Caco-2 (cell line): ENCODE measurements around the gene DCAF17. TPM values are rescaled to one million over a fixed set of nuclear protein-coding genes. Genes with fewer than 3 reads are reported as not detected.

ENCODE experiments used
- BruUV-seq: library from RNA; stranded (reverse); fragments of 400-500 nt; replicated peaks from 2 replicates; lab custom pipeline; 2021; lab: Mats Ljungman, UMichigan
- CTCF ChIA-PET: fragments of 300-600 bp; sonication (Branson Sonifier 250); formaldehyde crosslinking; loops from one replicate; lab custom pipeline; 2022; ENCODE audit warnings: antibody characterized with exemption; lab: Charles Lee
- POLR2A ChIA-PET: fragments of 300-600 bp; sonication (Branson Sonifier 250); formaldehyde crosslinking; loops from one replicate; lab custom pipeline; 2022; ENCODE audit warnings: antibody characterized with exemption; lab: Charles Lee
- DNase-seq, 2 experiments: peaks; one replicate each; pipeline versions ENCODE4 v3.0.0 to v3.0.0-alpha.2; 2020 to 2022
- H3K27me3 ChIP-seq: replicated peaks from 2 replicates; pipeline ENCODE4 v1.6.0; 2011; ENCODE audit warnings: low read length; ENCODE audit not compliant: control insufficient read depth, insufficient read depth
- H3K36me3 ChIP-seq: 2 replicates; pipeline ENCODE4 v1.5.1; 2011; ENCODE audit warnings: low read length; ENCODE audit not compliant: control insufficient read depth, insufficient read depth
- H3K4me1 ChIP-seq: fragments of 250-450 bp; sonication (Bioruptor Pico); 2 replicates; pipeline ENCODE4 v1.5.1; 2020; ENCODE audit warnings: mild to moderate bottlenecking
- H3K4me3 ChIP-seq: 2 replicates; pipeline ENCODE4 v1.5.1; 2011; ENCODE audit warnings: low read depth, mild to moderate bottlenecking, control low read depth, low read length
- H3K9me3 ChIP-seq: fragments of 250-450 bp; sonication (Bioruptor Pico); 2 replicates; pipeline ENCODE4 v1.5.1; 2020; ENCODE audit warnings: mild to moderate bottlenecking, moderate library complexity
- H3K27ac Mint-ChIP-seq: one replicate; pipeline ENCODE4 v1.8.0; 2022; ENCODE audit warnings: mixed read lengths; ENCODE audit not compliant: unreplicated experiment
- H3K27me3 Mint-ChIP-seq: one replicate; pipeline ENCODE4 v1.8.0; 2022; ENCODE audit warnings: mixed read lengths; ENCODE audit not compliant: insufficient read depth, unreplicated experiment
- H3K36me3 Mint-ChIP-seq: one replicate; pipeline ENCODE4 v1.8.0; 2022; ENCODE audit warnings: mild to moderate bottlenecking, mixed read lengths; ENCODE audit not compliant: insufficient read depth, unreplicated experiment
- H3K4me1 Mint-ChIP-seq: one replicate; pipeline ENCODE4 v1.8.0; 2022; ENCODE audit warnings: low read depth, mixed read lengths; ENCODE audit not compliant: unreplicated experiment
- H3K4me3 Mint-ChIP-seq: one replicate; pipeline ENCODE4 v1.8.0; 2022; ENCODE audit warnings: mild to moderate bottlenecking, moderate library complexity, mixed read lengths; ENCODE audit not compliant: unreplicated experiment
- H3K9me3 Mint-ChIP-seq: one replicate; pipeline ENCODE4 v1.8.0; 2022; ENCODE audit warnings: mixed read lengths; ENCODE audit not compliant: unreplicated experiment
- CTCF ChIP-seq, 2 experiments: fragments of 200-600 bp in 1 of 2; IDR thresholded peaks; 1 replicate in 1 of 2; 2 replicates in 1 of 2; pipeline versions ENCODE4 v1.5.1 to v1.8.0; 2011 to 2022; ENCODE audit warnings: antibody characterized with exemption in 1 of 2, control low read depth in 1 of 2, inconsistent platforms in 1 of 2, low read depth in 1 of 2, low read length in 1 of 2, mild to moderate bottlenecking in 1 of 2, moderate library complexity in 1 of 2; ENCODE audit not compliant: insufficient read depth in 1 of 2, severe bottlenecking in 1 of 2, unreplicated experiment in 1 of 2
- intact Hi-C: fragments of 100-400 bp; cut with micrococcal nuclease; formaldehyde crosslinking; loops from one replicate; pipeline ENCODE4 v1.10.0; 2022; ENCODE audit not compliant: unreplicated experiment
- total RNA-seq: library from RNA; stranded (reverse); gene quantifications from 2 replicates; pipeline ENCODE4 v1.2.3, GENCODE V29; 2022

DCAF17 gene
- total RNA-seq, 1 experiment from 2014 or later: 22.7 TPM

GRCh38 chr2:171404719-171405118 lies 29.3 kb upstream of the DCAF17 start:
- Mint-ChIP-seq H3K9me3 (peaks cover 10% of the 10 kb centered on the region), H3K36me3 (no peaks in the 10 kb centered on the region), H3K4me3 (no peak overlapping the region), H3K4me1 (no peaks in the 10 kb centered on the region), H3K27ac (no peak overlapping the region), H3K27me3 (no peaks in the 10 kb centered on the region)
- intact Hi-C loops: no loop called here
- ChIA-PET POLR2A (no interaction called here), CTCF (no interaction called here)
- Histone ChIP-seq H3K4me1 (no peaks in the 10 kb centered on the region), H3K4me3 (no peak overlapping the region), H3K36me3 (no peaks in the 10 kb centered on the region; the same call in 1 of the 2 replicates), H3K9me3 (no peaks in the 10 kb centered on the region), H3K27me3 (no peaks in the 10 kb centered on the region)
- no TSS peak for BruUV-seq
- DNase-seq: no peak
- TF ChIP-seq CTCF (IDR thresholded peaks at IDR 0.05; ENCODE audit: insufficient read depth in 1 of 2, low read depth in 1 of 2, low read length in 1 of 2, severe bottlenecking in 1 of 2, unreplicated experiment in 1 of 2): no peak

GRCh38 chr2:171405546-171405945 lies 28.5 kb upstream of the DCAF17 start:
- H3K27me3 Mint-ChIP-seq: no peaks in the 10 kb centered on the region
- intact Hi-C loops: no loop called here
- H3K9me3 ChIP-seq: no peaks in the 10 kb centered on the region
- no peaks in the 10 kb centered on the region; the same call in 1 of the 2 replicates for H3K36me3 ChIP-seq
- no peaks in the 10 kb centered on the region for H3K27me3 ChIP-seq
- no peak overlapping the region for H3K27ac Mint-ChIP-seq
- no peak overlapping the region for H3K4me3 Mint-ChIP-seq
- ChIA-PET CTCF (no interaction called here), POLR2A (no interaction called here)
- BruUV-seq: no TSS peak
- no peak overlapping the region for H3K4me3 ChIP-seq
- peaks cover 10% of the 10 kb centered on the region for H3K9me3 Mint-ChIP-seq
- H3K4me1 ChIP-seq: no peaks in the 10 kb centered on the region
- no peaks in the 10 kb centered on the region for H3K4me1 Mint-ChIP-seq
- DNase-seq: no peak
- TF ChIP-seq CTCF (IDR thresholded peaks at IDR 0.05; ENCODE audit: insufficient read depth in 1 of 2, low read depth in 1 of 2, low read length in 1 of 2, severe bottlenecking in 1 of 2, unreplicated experiment in 1 of 2): no peak
- no peaks in the 10 kb centered on the region for H3K36me3 Mint-ChIP-seq

GRCh38 chr2:171406044-171406443 lies 28.0 kb upstream of the DCAF17 start:
- Histone ChIP-seq H3K27me3 (no peaks in the 10 kb centered on the region), H3K36me3 (no peaks in the 10 kb centered on the region; the same call in 1 of the 2 replicates), H3K4me1 (no peaks in the 10 kb centered on the region), H3K9me3 (no peaks in the 10 kb centered on the region), H3K4me3 (no peak overlapping the region)
- no peak for TF ChIP-seq CTCF (IDR thresholded peaks at IDR 0.05; ENCODE audit: insufficient read depth in 1 of 2, low read depth in 1 of 2, low read length in 1 of 2, severe bottlenecking in 1 of 2, unreplicated experiment in 1 of 2)
- no peak overlapping the region for H3K4me3 Mint-ChIP-seq
- BruUV-seq: no TSS peak
- H3K36me3 Mint-ChIP-seq: no peaks in the 10 kb centered on the region
- H3K4me1 Mint-ChIP-seq: no peaks in the 10 kb centered on the region
- intact Hi-C loops: no loop called here
- H3K27me3 Mint-ChIP-seq: no peaks in the 10 kb centered on the region
- H3K27ac Mint-ChIP-seq: no peak overlapping the region
- ChIA-PET POLR2A (no interaction called here), CTCF (no interaction called here)
- no peak for DNase-seq
- peaks cover 10% of the 10 kb centered on the region for H3K9me3 Mint-ChIP-seq
